Measurements from ENCODE around the gene WDR33.

DNA sequence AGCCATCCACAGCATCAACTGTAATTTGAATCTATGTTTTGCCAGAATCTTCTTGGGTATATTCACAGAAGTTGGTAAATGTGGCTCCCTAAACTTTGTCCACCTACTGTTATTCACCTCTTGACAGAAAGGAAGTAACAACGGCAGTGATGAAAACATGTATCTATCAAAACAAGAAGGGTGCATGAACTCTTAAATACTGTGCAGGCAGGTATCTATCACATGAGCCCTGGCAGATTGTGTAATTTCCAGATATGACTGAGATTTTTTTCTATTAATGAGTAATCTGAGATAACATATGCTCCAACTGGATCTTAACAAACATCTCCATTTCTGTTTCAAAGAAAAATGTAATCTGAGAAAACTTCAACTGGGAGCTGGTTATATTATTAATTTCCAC, 73.1 kb downstream of the WDR33 start:
- TF ChIP-seq, protein P1, sequence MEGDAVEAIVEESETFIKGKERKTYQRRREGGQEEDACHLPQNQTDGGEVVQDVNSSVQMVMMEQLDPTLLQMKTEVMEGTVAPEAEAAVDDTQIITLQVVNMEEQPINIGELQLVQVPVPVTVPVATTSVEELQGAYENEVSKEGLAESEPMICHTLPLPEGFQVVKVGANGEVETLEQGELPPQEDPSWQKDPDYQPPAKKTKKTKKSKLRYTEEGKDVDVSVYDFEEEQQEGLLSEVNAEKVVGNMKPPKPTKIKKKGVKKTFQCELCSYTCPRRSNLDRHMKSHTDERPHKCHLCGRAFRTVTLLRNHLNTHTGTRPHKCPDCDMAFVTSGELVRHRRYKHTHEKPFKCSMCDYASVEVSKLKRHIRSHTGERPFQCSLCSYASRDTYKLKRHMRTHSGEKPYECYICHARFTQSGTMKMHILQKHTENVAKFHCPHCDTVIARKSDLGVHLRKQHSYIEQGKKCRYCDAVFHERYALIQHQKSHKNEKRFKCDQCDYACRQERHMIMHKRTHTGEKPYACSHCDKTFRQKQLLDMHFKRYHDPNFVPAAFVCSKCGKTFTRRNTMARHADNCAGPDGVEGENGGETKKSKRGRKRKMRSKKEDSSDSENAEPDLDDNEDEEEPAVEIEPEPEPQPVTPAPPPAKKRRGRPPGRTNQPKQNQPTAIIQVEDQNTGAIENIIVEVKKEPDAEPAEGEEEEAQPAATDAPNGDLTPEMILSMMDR (IDR thresholded peaks at IDR 0.05; ENCODE audit: borderline replicate concordance, extremely low read depth, low read length, poor library complexity, severe bottlenecking), result no peak
- no peak for TF ChIP-seq EZH2 (IDR thresholded peaks at IDR 0.05; ENCODE audit: borderline replicate concordance, low read depth, low read length, severe bottlenecking)

Measured in DND-41 (cell line).